Stimulated activated CD4-positive, alpha-beta T cell treated with anti-CD3 and anti-CD28 coated beads, Interleukin-1b, Interleukin-23, amount 100 ng/mL, for 4 hours (primary cell): ENCODE data around the gene TBCK.

Experiments
- DNase-seq, 2 donors: peaks; one replicate each; pipeline ENCODE4 v3.0.0-alpha.2; 2020; ENCODE audit warnings: low read depth in 2 of 2

The TBCK gene

GRCh38 chr4:106039796-106040195 lies 276.2 kb downstream of the TBCK start:
- DNase-seq = no peak

GRCh38 chr4:106038908-106039307 lies 277.1 kb downstream of the TBCK start:
- DNase-seq = no peak

GRCh38 chr4:106038012-106038411 lies 278.0 kb downstream of the TBCK start:
- DNase-seq = no peak

- no peak for DNase-seq
These were observed 279.2 kb downstream of the TBCK start for GRCh38 chr4:106036848-106037247.

- no peak for DNase-seq
These were observed 279.7 kb downstream of the TBCK start for GRCh38 chr4:106036334-106036733.

GRCh38 chr4:106035204-106035603 lies 280.8 kb downstream of the TBCK start:
- DNase-seq = no peak

- DNase-seq = no peak
These were observed 281.3 kb downstream of the TBCK start for GRCh38 chr4:106034751-106035150.

GRCh38 chr4:106034220-106034619 lies 281.8 kb downstream of the TBCK start:
- DNase-seq = no peak

- no peak for DNase-seq
These were observed 282.5 kb downstream of the TBCK start for GRCh38 chr4:106033469-106033868.

- DNase-seq = no peak
These were observed 283.1 kb downstream of the TBCK start for GRCh38 chr4:106032851-106033286.

GRCh38 chr4:106022454-106022853 lies 293.6 kb downstream of the TBCK start:
- no peak for DNase-seq

- DNase-seq = no peak
These were observed 294.1 kb downstream of the TBCK start for GRCh38 chr4:106021737-106022410.

GRCh38 chr4:106019771-106020170 lies 296.2 kb downstream of the TBCK start:
- DNase-seq = no peak

- no peak for DNase-seq
These were observed 298.0 kb downstream of the TBCK start for GRCh38 chr4:106017975-106018374.

- DNase-seq = no peak
These were observed 304.6 kb downstream of the TBCK start for GRCh38 chr4:106011387-106011786.

- no peak for DNase-seq
These were observed 305.2 kb downstream of the TBCK start for GRCh38 chr4:106010761-106011160.

GRCh38 chr4:106002994-106003393 lies 313.0 kb downstream of the TBCK start:
- DNase-seq = no peak

GRCh38 chr4:105998171-105999063 lies 317.6 kb downstream of the TBCK start:
- DNase-seq = no peak

- no peak for DNase-seq
These were observed 319.2 kb downstream of the TBCK start for GRCh38 chr4:105996845-105997244.

GRCh38 chr4:105994841-105995501 lies 321.0 kb downstream of the TBCK start:
- no peak for DNase-seq

- no peak for DNase-seq
These were observed 321.9 kb downstream of the TBCK start for GRCh38 chr4:105994061-105994460.

GRCh38 chr4:105992641-105993305 lies 323.2 kb downstream of the TBCK start:
- DNase-seq = no peak
